Measurements from ENCODE around the gene ZNF275.
"Not testable (repeated sequence)": the region's sequence is repeated elsewhere in the genome, so short reads cannot be mapped to it uniquely, and the experiment has no call there.

DNA sequence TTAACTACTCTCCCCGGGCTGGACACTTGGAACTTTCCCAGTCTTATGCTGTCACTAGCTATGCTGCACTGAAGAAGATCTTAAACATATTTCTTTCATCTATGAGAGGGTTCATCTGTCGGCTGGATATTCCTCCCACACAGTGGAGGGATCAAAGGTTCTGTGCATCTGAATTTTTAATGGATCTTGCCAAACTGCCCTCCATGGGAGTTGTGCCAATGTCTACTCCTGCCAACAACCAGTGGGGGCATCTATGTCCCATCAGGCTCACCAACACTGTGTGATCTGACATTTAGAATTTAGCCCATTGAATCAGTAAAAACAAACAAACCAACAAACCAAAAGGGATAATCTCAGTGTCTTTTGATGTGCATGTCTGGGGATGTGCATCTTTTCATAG lies 45.1 kb upstream of the ZNF275 start:
- TF ChIP-seq, protein P1, sequence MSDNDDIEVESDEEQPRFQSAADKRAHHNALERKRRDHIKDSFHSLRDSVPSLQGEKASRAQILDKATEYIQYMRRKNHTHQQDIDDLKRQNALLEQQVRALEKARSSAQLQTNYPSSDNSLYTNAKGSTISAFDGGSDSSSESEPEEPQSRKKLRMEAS (IDR thresholded peaks at IDR 0.05; ENCODE audit: low read depth, low read length) = not testable (repeated sequence)
- TF ChIP-seq EED (IDR thresholded peaks at IDR 0.05; ENCODE audit: low read depth); SREBF2 (IDR thresholded peaks at IDR 0.05; ENCODE audit: low read length); CREB1 (IDR thresholded peaks at IDR 0.05; ENCODE audit: low read depth); RCOR1 (conservative IDR thresholded peaks at IDR 0.05; ENCODE audit: low read depth, low read length); RFX5 (IDR thresholded peaks at IDR 0.05; ENCODE audit: low read depth, low read length); TARDBP (IDR thresholded peaks at IDR 0.05; ENCODE audit: borderline replicate concordance); MYC (IDR thresholded peaks at IDR 0.05; ENCODE audit: insufficient read depth, insufficient read length, insufficient replicate concordance, low read length, severe bottlenecking): not testable (repeated sequence)
- TF ChIP-seq, protein P2, sequence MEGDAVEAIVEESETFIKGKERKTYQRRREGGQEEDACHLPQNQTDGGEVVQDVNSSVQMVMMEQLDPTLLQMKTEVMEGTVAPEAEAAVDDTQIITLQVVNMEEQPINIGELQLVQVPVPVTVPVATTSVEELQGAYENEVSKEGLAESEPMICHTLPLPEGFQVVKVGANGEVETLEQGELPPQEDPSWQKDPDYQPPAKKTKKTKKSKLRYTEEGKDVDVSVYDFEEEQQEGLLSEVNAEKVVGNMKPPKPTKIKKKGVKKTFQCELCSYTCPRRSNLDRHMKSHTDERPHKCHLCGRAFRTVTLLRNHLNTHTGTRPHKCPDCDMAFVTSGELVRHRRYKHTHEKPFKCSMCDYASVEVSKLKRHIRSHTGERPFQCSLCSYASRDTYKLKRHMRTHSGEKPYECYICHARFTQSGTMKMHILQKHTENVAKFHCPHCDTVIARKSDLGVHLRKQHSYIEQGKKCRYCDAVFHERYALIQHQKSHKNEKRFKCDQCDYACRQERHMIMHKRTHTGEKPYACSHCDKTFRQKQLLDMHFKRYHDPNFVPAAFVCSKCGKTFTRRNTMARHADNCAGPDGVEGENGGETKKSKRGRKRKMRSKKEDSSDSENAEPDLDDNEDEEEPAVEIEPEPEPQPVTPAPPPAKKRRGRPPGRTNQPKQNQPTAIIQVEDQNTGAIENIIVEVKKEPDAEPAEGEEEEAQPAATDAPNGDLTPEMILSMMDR (IDR thresholded peaks at IDR 0.05 in 2 of 3, conservative IDR thresholded peaks at IDR 0.05 in 1 of 3; ENCODE audit: control insufficient read depth in 2 of 3, extremely low read depth in 1 of 3, insufficient read depth in 1 of 3, low read depth in 3 of 3, low read length in 3 of 3) = not testable (repeated sequence)
